ENCODE data around the gene ASAP3. TPM values are rescaled to one million over a fixed set of nuclear protein-coding genes. Genes with fewer than 3 reads are reported as not detected.

ASAP3 gene
- total RNA-seq, 6 experiments from 2014 or later, result 5.9 to 14.5 (median 12.3) TPM

GRCh38 chr1:23521588-23521987 lies 37.6 kb upstream of the ASAP3 start:
- no peaks in the 10 kb centered on the region for H3K9me3 Mint-ChIP-seq
- no peak overlapping the region for H3K27ac Mint-ChIP-seq

GRCh38 chr1:23517581-23517980 lies 33.6 kb upstream of the ASAP3 start:
- H3K4me1 Mint-ChIP-seq (ENCODE audit: low read depth), result no peaks in the 10 kb centered on the region
- H3K27ac Mint-ChIP-seq, result no peak overlapping the region
- no peak for DNase-seq
- 0 out of 2 replicates have a peak, but pooled peaks cover 4% of the 10 kb centered on the region for H3K36me3 Mint-ChIP-seq (ENCODE audit: low read depth)
- no peak overlapping the region for H3K4me3 Mint-ChIP-seq
- no peaks in the 10 kb centered on the region; the same call in 1 of the 2 replicates for H3K27me3 Mint-ChIP-seq (ENCODE audit: insufficient read depth)
- no peaks in the 10 kb centered on the region for H3K9me3 Mint-ChIP-seq
- TF ChIP-seq CTCF (IDR thresholded peaks at IDR 0.05), result no peak

More at GRCh38 chr1:23521588-23521987, 37.6 kb upstream of the ASAP3 start:
- Mint-ChIP-seq H3K27me3 (ENCODE audit: insufficient read depth) (no peaks in the 10 kb centered on the region), H3K4me1 (ENCODE audit: low read depth) (no peaks in the 10 kb centered on the region), H3K4me3 (no peak overlapping the region), H3K36me3 (ENCODE audit: low read depth) (0 out of 2 replicates have a peak, but pooled peaks cover 4% of the 10 kb centered on the region)
- no peak for TF ChIP-seq CTCF (IDR thresholded peaks at IDR 0.05)
- no peak for DNase-seq

GRCh38 chr1:23515905-23516304 lies 31.9 kb upstream of the ASAP3 start:
- TF ChIP-seq CTCF (IDR thresholded peaks at IDR 0.05), result no peak
- Mint-ChIP-seq H3K9me3 (no peaks in the 10 kb centered on the region), H3K36me3 (ENCODE audit: low read depth) (no peaks in the 10 kb centered on the region), H3K27ac (no peak overlapping the region), H3K4me3 (no peak overlapping the region), H3K27me3 (ENCODE audit: insufficient read depth) (no peaks in the 10 kb centered on the region; the same call in 1 of the 2 replicates), H3K4me1 (ENCODE audit: low read depth) (no peaks in the 10 kb centered on the region)
- DNase-seq, result no peak

GRCh38 chr1:23514111-23514679 lies 30.2 kb upstream of the ASAP3 start:
- no peak for DNase-seq

GRCh38 chr1:23509896-23510295 lies 25.9 kb upstream of the ASAP3 start:
- H3K36me3 Mint-ChIP-seq (ENCODE audit: low read depth), result no peaks in the 10 kb centered on the region
- no peak overlapping the region for H3K4me3 Mint-ChIP-seq
- no peak for DNase-seq
- TF ChIP-seq CTCF (IDR thresholded peaks at IDR 0.05), result no peak
- peaks cover 2% of the 10 kb centered on the region; the same call in 1 of the 2 replicates for H3K27me3 Mint-ChIP-seq (ENCODE audit: insufficient read depth)
- H3K4me1 Mint-ChIP-seq (ENCODE audit: low read depth), result no peaks in the 10 kb centered on the region
- no peak overlapping the region for H3K27ac Mint-ChIP-seq
- H3K9me3 Mint-ChIP-seq, result no peaks in the 10 kb centered on the region

More at GRCh38 chr1:23514111-23514679, 30.2 kb upstream of the ASAP3 start:
- Mint-ChIP-seq H3K9me3 (no peaks in the 10 kb centered on the region), H3K27me3 (ENCODE audit: insufficient read depth) (no peaks in the 10 kb centered on the region; the same call in 1 of the 2 replicates), H3K4me1 (ENCODE audit: low read depth) (no peaks in the 10 kb centered on the region), H3K27ac (no peak overlapping the region), H3K4me3 (no peak overlapping the region), H3K36me3 (ENCODE audit: low read depth) (no peaks in the 10 kb centered on the region)
- no peak for TF ChIP-seq CTCF (IDR thresholded peaks at IDR 0.05)

All from HFFc6 (cell line).